Measurements from ENCODE around the gene EPM2A.

EPM2A gene

GRCh38 chr6:145727817-145728388 is 7.4 kb downstream of the EPM2A start:
- Histone ChIP-seq H3K9me2 (replicated peaks; ENCODE audit: control insufficient read depth, low read length) (no peaks in the 10 kb centered on the region), H3K9me3 (ENCODE audit: control insufficient read depth, insufficient read depth, low read length) (peaks cover 39% of the 10 kb centered on the region), H3F3A (ENCODE audit: control insufficient read depth, insufficient read depth) (no peaks in the 10 kb centered on the region), H3K4me2 (ENCODE audit: low read length) (no peak overlapping the region), H3K4me3 (ENCODE audit: low read length) (no peak overlapping the region), H3K36me3 (ENCODE audit: control insufficient read depth, low read length) (peaks cover 48% of the 10 kb centered on the region), H3K4me1 (ENCODE audit: control insufficient read depth, low read length) (peaks cover 29% of the 10 kb centered on the region), H3K27me3 (ENCODE audit: control insufficient read depth, low read length) (no peaks in the 10 kb centered on the region), H3K79me2 (ENCODE audit: control insufficient read depth, low read length) (peaks cover 96% of the 10 kb centered on the region), H3K27ac (ENCODE audit: low read depth, low read length) (no peak overlapping the region), H4K20me1 (ENCODE audit: control insufficient read depth, insufficient read depth, low read depth, low read length) (no peaks in the 10 kb centered on the region)
- TF ChIP-seq CTCF (IDR thresholded peaks at IDR 0.05; ENCODE audit: low read depth, low read length, poor library complexity, severe bottlenecking) = no peak
- TF ChIP-seq EZH2phosphoT487 (IDR thresholded peaks at IDR 0.05; ENCODE audit: borderline replicate concordance, low read length) = no peak

GRCh38 chr6:145725570-145725969 is 9.8 kb downstream of the EPM2A start:
- Histone ChIP-seq H3K27me3 (ENCODE audit: control insufficient read depth, low read length) (no peaks in the 10 kb centered on the region), H3K9me2 (replicated peaks; ENCODE audit: control insufficient read depth, low read length) (no peaks in the 10 kb centered on the region), H3F3A (ENCODE audit: control insufficient read depth, insufficient read depth) (no peaks in the 10 kb centered on the region), H3K79me2 (ENCODE audit: control insufficient read depth, low read length) (peaks cover 89% of the 10 kb centered on the region), H3K4me2 (ENCODE audit: low read length) (no peak overlapping the region), H3K9me3 (ENCODE audit: control insufficient read depth, insufficient read depth, low read length) (peaks cover 32% of the 10 kb centered on the region), H3K27ac (ENCODE audit: low read depth, low read length) (no peak overlapping the region), H3K36me3 (ENCODE audit: control insufficient read depth, low read length) (peaks cover 48% of the 10 kb centered on the region), H4K20me1 (ENCODE audit: control insufficient read depth, insufficient read depth, low read depth, low read length) (no peaks in the 10 kb centered on the region), H3K4me1 (ENCODE audit: control insufficient read depth, low read length) (peaks cover 14% of the 10 kb centered on the region), H3K4me3 (ENCODE audit: low read length) (no peak overlapping the region)
- no peak for TF ChIP-seq CTCF (IDR thresholded peaks at IDR 0.05; ENCODE audit: low read depth, low read length, poor library complexity, severe bottlenecking)
- no peak for TF ChIP-seq EZH2phosphoT487 (IDR thresholded peaks at IDR 0.05; ENCODE audit: borderline replicate concordance, low read length)

GRCh38 chr6:145723646-145724045 is 11.7 kb downstream of the EPM2A start:
- Histone ChIP-seq H3K27me3 (ENCODE audit: control insufficient read depth, low read length) (no peaks in the 10 kb centered on the region), H4K20me1 (ENCODE audit: control insufficient read depth, insufficient read depth, low read depth, low read length) (no peaks in the 10 kb centered on the region), H3K9me3 (ENCODE audit: control insufficient read depth, insufficient read depth, low read length) (peaks cover 13% of the 10 kb centered on the region), H3K4me1 (ENCODE audit: control insufficient read depth, low read length) (0 out of 2 replicates have a peak, but pooled peaks cover 4% of the 10 kb centered on the region), H3K79me2 (ENCODE audit: control insufficient read depth, low read length) (peaks cover 69% of the 10 kb centered on the region), H3K27ac (ENCODE audit: low read depth, low read length) (no peak overlapping the region), H3K36me3 (ENCODE audit: control insufficient read depth, low read length) (peaks cover 39% of the 10 kb centered on the region), H3K9me2 (replicated peaks; ENCODE audit: control insufficient read depth, low read length) (no peaks in the 10 kb centered on the region), H3K4me2 (ENCODE audit: low read length) (no peak overlapping the region), H3K4me3 (ENCODE audit: low read length) (no peak overlapping the region), H3F3A (ENCODE audit: control insufficient read depth, insufficient read depth) (no peaks in the 10 kb centered on the region)
- TF ChIP-seq EZH2phosphoT487 (IDR thresholded peaks at IDR 0.05; ENCODE audit: borderline replicate concordance, low read length) = no peak
- TF ChIP-seq CTCF (IDR thresholded peaks at IDR 0.05; ENCODE audit: low read depth, low read length, poor library complexity, severe bottlenecking) = no peak

Data from DOHH2 (cell line).